T-helper 2 cell treated with Interferon-gamma antibody and Interleukin-4, amounts not matched to agents 100 ng/mL and 5 ng/mL, for 36 hours (primary cell): ENCODE results near the gene CAMK1G. TPM values are rescaled to one million over a fixed set of nuclear protein-coding genes. Genes with fewer than 3 reads are reported as not detected.

Experiments used
- intact Hi-C: fragments of 100-400 bp; cut with micrococcal nuclease; formaldehyde crosslinking; loops from one replicate; pipeline ENCODE4 v1.15.1; 2023
- total RNA-seq: library from RNA; stranded (reverse); gene quantifications from 2 replicates; pipeline ENCODE4 v1.2.3, GENCODE V29; 2022

CAMK1G gene
- total RNA-seq, 1 donor from 2014 or later: not detected

- intact Hi-C loops: no loop called here
Measured at GRCh38 chr1:209633335-209633997, 50.0 kb downstream of the CAMK1G start.

GRCh38 chr1:209634005-209634737 is 50.7 kb downstream of the CAMK1G start:
- intact Hi-C loops: no loop called here

GRCh38 chr1:209635850-209636249 is 52.3 kb downstream of the CAMK1G start:
- intact Hi-C loops: no loop called here

DNA sequence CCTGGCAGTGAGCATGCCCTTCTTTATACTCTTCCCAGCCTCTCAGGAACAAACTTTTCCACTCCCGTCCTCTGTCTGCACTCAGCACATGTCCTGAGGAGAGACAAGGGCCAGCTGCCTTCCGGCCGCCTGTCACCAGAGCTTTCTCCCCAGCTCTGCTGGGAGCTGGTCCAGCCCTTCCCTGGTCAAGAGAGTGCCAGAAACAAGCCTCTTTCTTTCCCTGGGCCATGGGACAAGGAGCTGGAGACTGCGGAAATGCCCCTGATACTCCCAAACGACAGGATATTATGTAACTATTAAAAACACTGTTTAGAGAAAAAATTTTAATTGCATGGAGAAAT is 58.3 kb downstream of the CAMK1G start:
- intact Hi-C loops: no loop called here

DNA sequence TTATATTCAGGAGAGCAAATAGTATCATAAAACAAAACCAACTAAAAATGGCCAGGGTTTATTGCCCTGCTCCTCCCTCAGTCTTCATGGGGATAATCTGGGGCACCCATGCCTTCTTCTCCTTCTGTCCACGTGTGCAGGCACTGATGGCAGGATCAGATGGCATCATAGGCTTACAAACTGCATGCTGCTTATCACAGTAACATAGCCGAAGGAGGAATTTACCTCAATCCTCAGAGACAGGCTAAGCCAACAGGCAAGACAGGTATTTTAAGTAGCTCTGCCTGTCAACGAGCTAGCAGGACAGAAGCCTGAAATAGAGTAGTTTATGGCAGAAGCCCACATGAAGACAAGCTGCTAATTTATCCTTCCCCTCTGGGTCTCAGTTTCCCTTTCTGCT is 59.3 kb downstream of the CAMK1G start:
- intact Hi-C loops: no loop called here

GRCh38 chr1:209643285-209644020 is 59.9 kb downstream of the CAMK1G start:
- intact Hi-C loops: no loop called here

DNA sequence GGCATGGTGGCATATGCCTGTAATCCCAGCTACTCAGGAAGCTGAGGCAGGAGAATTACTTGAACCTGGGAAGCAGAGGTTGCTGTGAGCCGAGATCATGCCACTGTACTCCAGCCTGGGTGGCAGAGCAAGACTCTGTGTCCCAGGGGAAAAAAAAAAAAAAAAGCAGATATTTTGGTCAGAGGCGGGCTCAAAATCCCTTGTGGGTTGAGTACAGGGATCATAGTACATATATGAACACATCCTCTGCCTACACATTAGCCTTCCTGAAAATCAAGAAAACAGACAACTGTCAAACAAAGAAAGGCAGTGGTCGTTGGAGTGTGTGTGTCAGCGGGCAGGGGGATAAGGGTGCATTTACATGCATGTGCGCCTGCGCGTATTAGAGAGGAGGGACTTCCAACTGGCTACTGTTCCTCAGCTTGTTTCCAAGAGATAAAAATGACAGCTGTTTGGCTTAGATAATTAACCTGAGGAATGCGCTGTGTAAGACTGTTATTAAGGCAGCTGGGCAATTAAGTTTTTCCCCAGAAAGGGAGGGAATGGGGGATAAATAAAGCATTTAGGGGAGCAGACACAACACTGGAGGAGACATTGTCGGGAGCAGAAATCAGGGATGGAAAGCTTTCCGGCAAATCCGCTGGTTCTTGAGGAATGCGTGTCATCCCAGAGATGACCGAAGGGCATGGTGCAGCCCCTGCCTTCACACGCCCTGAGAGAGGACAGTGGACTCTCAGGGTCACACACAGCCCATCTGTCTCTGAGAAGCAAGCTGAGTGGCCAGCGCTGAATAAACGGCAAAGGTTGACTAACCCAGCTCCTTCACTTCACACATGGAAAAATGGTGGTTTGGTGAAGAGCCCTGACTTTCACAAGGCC is 62.3 kb downstream of the CAMK1G start:
- intact Hi-C loops: loop anchor here (1.0 kb wide), 1 partner anchor 47 kb away; no protein-coding TSS in a partner anchor

DNA sequence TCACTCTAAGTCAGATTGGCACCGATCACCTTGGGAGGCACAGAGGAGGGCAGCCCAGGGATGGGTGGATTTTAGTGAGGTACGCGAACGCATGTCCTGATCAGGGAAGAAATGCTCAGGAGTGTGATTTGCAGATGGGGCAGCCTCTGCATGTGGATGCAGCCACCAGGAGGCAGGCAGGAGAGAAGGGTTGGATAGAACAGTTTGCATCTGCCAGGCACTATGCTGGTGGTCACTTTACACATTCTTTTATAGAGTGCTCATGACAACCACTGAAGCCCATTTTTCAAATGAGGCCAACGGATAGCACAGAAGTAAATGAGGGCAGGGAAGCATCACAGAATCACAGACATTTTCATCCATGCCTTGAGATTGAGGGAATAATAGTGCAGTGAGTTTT is 63.0 kb downstream of the CAMK1G start:
- intact Hi-C loops: loop anchor here (1.0 kb wide), 1 partner anchor 47 kb away; no protein-coding TSS in a partner anchor

DNA sequence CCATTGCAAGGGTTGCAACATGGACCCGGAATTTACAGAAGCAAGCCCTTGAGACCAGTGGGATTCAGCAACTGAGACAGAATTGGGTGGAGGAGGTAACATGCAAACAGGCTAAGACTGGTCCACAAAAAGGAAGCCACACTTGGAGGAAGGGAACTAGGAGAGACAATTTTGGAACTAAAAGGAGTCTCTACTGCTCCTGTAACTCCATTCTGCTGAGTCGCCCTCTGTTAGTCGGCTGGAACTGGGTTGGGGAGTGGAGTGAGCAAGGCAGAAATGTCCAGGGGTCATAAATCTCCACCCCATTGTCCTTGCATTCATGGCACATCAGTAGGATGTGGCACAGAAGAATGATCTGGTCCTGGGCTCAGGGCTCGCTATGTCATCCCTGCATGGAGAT is 63.6 kb downstream of the CAMK1G start:
- intact Hi-C loops: no loop called here

GRCh38 chr1:209648346-209648745 is 64.8 kb downstream of the CAMK1G start:
- intact Hi-C loops: no loop called here

DNA sequence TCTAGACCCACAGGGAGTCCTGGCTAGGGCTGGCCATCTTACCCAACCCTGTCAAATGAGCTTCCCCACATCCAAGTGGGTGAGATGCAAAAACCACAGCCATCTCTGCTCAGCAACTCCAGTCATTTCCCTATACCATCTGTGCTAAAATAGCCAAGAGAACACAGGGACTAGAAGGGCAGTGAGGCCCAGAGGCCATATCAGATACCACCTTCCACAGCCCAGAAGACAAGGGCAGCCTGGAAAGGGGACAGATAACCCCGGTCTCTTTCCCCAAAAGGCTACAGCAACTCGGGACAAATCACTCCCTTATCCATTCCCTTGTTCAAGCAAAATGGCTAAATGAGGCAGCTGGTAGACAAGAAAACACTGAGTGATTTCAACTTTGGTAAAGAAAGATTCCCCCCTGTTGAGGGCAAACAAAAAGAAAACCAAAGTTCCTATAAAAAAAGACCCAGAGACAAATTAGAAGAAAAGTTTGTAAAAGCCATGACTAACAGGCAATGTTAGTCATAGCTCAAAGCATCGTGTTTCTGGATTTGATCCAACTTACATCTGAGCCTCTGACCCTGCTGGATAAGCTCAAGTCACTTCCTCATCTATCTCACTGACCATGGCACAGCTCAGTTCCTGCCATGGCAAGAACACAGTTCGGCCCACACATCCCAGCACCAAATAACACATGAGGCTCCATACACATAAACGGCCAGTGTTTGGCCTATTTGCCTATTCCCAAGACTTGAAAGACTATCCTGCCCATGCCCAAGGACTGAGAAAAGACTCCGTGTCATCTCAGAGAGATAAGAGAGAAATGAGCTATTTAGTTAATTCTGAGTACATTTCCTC is 65.6 kb downstream of the CAMK1G start:
- intact Hi-C loops: no loop called here

GRCh38 chr1:209650454-209650853 is 66.9 kb downstream of the CAMK1G start:
- intact Hi-C loops: loop anchor here (2.0 kb wide), 2 partner anchors 22 to 36 kb away; no protein-coding TSS in a partner anchor

- intact Hi-C loops: loop anchor here (2.0 kb wide), 2 partner anchors 22 to 36 kb away; no protein-coding TSS in a partner anchor
Measured at GRCh38 chr1:209651138-209651587, 67.6 kb downstream of the CAMK1G start.

DNA sequence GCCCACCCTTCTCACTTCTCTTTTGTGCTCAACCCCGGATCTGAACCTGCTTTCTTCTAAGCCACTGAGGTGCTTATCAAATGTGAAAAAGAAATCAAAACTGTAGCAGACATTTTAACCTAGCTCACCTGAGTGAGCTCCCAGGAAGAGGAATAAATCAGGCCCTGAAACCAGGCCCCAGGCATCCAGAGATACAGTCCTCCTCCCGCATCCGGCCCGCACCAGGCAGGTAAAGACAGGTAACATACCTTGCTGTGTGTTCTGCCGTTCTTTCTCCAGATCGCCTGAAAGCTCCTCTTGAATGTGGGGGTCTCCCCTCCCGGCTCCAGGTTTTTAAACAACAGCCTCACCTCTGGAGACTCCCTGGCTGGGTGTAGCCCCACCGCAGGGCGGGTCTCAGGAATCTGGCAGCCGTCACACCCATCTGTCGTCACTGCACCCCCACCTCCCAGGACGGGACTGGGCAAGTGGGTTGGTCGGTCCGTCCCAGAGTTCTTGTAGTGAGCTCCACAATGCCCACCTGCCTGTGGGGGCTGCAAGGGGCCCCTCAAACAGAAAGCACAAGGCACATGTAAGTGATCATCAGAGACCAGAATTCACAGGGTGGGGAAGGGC is 68.7 kb downstream of the CAMK1G start, which contains the start of gene LAMB3:
TSS of gene LAMB3 (minus strand) at position 305 of the 615 bp plus-strand sequence. CDS start 1,481 bp downstream, outside the sequence.
- intact Hi-C loops: no loop called here

DNA sequence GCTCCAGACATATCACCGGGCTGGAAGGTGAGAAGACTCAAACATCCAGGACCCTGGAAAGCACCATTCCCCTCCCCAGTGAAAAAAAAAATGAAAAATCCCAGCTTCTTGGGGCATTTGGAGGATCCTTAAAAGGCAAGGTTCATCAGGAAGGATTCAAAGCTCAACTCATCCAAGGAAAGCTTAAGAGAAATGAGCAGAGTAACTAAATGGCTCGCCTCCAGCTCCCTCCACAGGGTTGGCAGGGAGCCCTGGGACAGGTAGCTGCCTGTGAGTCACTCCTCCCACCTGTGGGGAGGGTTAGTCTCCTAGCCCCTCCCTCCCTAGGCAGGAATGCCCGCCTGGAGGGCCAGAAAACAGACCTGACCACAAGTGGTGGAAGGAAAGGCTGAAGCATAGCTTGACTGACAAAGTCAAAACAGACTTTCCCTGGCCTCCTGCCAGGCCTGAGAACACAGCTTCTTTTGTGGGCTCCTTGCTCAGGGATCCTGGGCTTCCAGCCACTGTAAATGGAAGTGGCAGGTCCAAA is 69.4 kb downstream of the CAMK1G start:
- intact Hi-C loops: no loop called here

DNA sequence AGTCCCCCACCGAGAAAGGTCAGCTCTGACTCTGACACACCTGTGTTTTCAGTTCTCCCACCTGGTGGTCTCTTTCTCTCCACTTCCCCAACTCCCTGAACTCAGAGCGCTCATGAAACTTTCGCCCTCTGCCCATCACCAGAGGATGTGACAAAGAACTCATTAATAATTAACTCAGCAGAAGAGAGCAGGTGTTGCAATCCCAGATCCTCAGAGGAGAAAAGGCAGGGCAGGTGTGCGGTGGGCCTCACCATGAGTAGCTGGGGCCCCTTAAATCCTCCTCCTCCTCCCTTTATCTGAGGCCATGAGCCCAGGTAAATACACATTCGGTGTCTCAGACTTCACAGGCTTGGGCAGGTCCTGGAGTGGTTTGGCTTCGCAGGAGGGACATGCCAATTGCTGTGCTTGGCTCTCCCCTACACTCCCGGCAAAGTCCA is 70.4 kb downstream of the CAMK1G start:
- intact Hi-C loops: no loop called here

GRCh38 chr1:209655411-209656231 is 72.1 kb downstream of the CAMK1G start:
- intact Hi-C loops: no loop called here

DNA sequence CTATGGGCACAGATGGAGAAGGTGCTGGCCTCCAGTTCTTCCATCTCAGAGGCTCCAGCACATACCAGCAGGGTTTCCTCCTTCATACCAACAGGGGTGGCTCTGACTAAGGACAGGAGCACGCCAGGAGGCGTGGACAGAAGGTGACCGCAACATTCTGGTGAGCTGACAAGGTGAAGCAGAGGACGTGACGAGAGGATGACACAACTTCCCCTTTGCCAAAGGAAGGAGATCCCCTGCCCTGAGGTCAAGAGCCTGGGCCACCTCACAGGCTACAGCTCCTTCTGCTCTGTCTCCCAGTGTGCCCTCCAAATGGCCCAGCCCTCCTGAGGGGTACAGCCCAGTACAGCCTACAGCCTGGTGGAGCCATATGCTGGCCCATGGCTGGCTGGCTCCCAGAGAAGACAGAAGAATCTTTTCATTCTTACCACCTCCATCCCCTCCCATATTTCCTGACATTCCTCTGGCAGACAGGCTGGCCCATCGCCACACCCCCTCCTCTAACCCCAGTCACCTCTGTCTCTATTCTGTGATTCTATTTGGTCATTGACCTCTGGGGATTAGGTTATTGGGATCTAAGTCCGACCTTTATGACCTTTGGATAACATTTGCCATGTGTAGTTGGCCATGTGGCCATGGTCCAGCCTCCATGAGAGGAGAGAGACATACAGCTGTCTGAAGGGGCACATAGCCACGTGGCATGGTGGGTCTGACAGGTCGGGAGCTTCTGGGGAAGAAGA is 73.8 kb downstream of the CAMK1G start:
- intact Hi-C loops: no loop called here
